Endodermal cell (in vitro differentiated cells): ENCODE data around the gene NAXD. TPM values are rescaled to one million over a fixed set of nuclear protein-coding genes. Genes with fewer than 3 reads are reported as not detected.

Source experiments
- DNase-seq: peaks from one replicate; pipeline ENCODE4 v3.0.0-alpha.2; 2017
- H3K27ac ChIP-seq: 2 replicates; pipeline ENCODE4 v1.5.1; 2013; ENCODE audit warnings: mild to moderate bottlenecking, low read depth, low read length, moderate library complexity
- H3K27me3 ChIP-seq: 2 replicates; pipeline ENCODE4 v1.6.1; 2013; ENCODE audit warnings: mild to moderate bottlenecking, low read length, moderate library complexity; ENCODE audit not compliant: insufficient read depth, control insufficient read depth, poor library complexity, severe bottlenecking
- H3K36me3 ChIP-seq: 2 replicates; pipeline ENCODE4 v1.7.0; 2013; ENCODE audit warnings: mild to moderate bottlenecking, low read length, moderate library complexity; ENCODE audit not compliant: control insufficient read depth, insufficient read depth
- H3K4me1 ChIP-seq: one replicate; pipeline ENCODE4 v1.7.0; 2013; ENCODE audit warnings: low read length; ENCODE audit not compliant: control insufficient read depth, insufficient read depth
- H3K4me3 ChIP-seq: 2 replicates; pipeline ENCODE4 v1.5.1; 2013; ENCODE audit warnings: mild to moderate bottlenecking, low read length, moderate library complexity
- H3K9ac ChIP-seq: 2 replicates; pipeline ENCODE4 v1.6.1; 2013; ENCODE audit warnings: mild to moderate bottlenecking, low read length, moderate library complexity; ENCODE audit not compliant: poor library complexity, severe bottlenecking; ENCODE audit errors: extremely low read depth
- H3K9me3 ChIP-seq: 2 replicates; pipeline ENCODE4 v1.6.1; 2013; ENCODE audit warnings: mild to moderate bottlenecking, low read length, moderate library complexity; ENCODE audit not compliant: control insufficient read depth
- H3K27ac Mint-ChIP-seq: 2 replicates; pipeline ENCODE4 v1.8.0; 2020; ENCODE audit warnings: mixed read lengths
- H3K27me3 Mint-ChIP-seq: 2 replicates; pipeline ENCODE4 v1.8.0; 2021; ENCODE audit warnings: mild to moderate bottlenecking, mixed read lengths; ENCODE audit not compliant: insufficient read depth
- H3K36me3 Mint-ChIP-seq: 2 replicates; pipeline ENCODE4 v1.8.0; 2020; ENCODE audit warnings: low read depth, mixed read lengths
- H3K4me1 Mint-ChIP-seq: 2 replicates; pipeline ENCODE4 v1.8.0; 2020; ENCODE audit warnings: mixed read lengths
- H3K4me3 Mint-ChIP-seq: 2 replicates; pipeline ENCODE4 v1.8.0; 2020; ENCODE audit warnings: mild to moderate bottlenecking, moderate library complexity, mixed read lengths
- H3K9me3 Mint-ChIP-seq: 2 replicates; pipeline ENCODE4 v1.8.0; 2020; ENCODE audit warnings: mild to moderate bottlenecking, mixed read lengths
- CTCF ChIP-seq: fragments of 200-600 bp; sonication (generic); conservative IDR thresholded peaks from 2 replicates; pipeline ENCODE4 v1.5.0; 2021; ENCODE audit warnings: antibody characterized with exemption, mild to moderate bottlenecking
- WGBS, 2 experiments: methylation state at CpG; one replicate each; pipeline versions ENCODE4 v1.1.5 to v1.1.7; 2013; ENCODE audit warnings: missing lambda C conversion rate in 2 of 2, mixed read lengths in 1 of 2; ENCODE audit not compliant: insufficient coverage in 1 of 2, insufficient read length in 1 of 2; 5-methylcytosine and 5-hydroxymethylcytosine counted together
- total RNA-seq, 2 donors: library from RNA; stranded (reverse); fragmentation: NEBNext Ultra II Directional in 1 of 2; extraction: Animal tissue kit (Norgen Biotek cat#: 25700) in 1 of 2; gene quantifications; 2 replicates in 1 of 2; 3 replicates in 1 of 2; pipeline ENCODE4 v1.2.1, GENCODE V29; 2021

NAXD gene
- total RNA-seq, 2 donors from 2014 or later, result 31.3 to 33.4 TPM

DNA sequence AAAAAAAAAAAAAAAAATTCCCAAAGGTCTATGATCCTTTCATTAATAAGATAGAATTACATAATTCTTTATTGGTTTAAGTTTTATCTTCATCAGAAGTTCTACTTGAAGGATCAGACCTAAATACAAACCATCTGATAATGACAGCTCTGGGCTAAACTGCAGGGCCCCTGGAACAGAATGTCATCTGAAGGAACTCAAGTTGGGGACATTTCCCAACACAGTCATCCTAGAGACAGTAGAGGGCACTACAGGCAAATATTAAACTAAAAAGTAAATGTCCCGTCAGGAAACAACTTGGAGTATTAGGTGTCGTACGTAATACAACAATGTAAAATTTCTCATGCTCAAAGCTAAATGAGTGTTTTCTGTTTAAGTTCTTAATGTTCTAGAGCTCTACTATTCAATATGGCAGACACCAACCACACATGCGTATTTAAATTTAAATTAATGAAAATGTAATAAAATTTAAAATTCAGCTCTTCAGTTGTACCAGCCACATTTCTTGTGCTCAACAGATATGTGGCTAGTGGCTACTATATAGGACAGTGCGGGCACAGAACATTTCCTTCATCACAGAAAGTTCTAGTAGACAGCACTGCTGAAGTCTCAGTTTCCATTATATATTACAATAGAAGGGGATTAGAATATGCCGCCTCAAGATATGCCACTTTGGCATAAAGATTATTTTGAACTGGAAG lies 21.8 kb upstream of the NAXD start:
- Mint-ChIP-seq H3K27ac (no peak overlapping the region), H3K9me3 (no peaks in the 10 kb centered on the region), H3K4me1 (peaks cover 19% of the 10 kb centered on the region), H3K4me3 (no peak overlapping the region), H3K36me3 (no peaks in the 10 kb centered on the region), H3K27me3 (no peaks in the 10 kb centered on the region)
- 51 to 83% methylated on average over 3 to 5 of the region's 6 CpGs for WGBS, 2 experiments
- Histone ChIP-seq H3K4me3 (no peak overlapping the region), H3K27ac (no peak overlapping the region), H3K27me3 (no peaks in the 10 kb centered on the region), H3K9me3 (no peaks in the 10 kb centered on the region), H3K36me3 (no peaks in the 10 kb centered on the region), H3K9ac (no peak overlapping the region), H3K4me1 (peaks cover 12% of the 10 kb centered on the region)
- TF ChIP-seq CTCF, result peak; percentile 79
- peak; percentile 47 for DNase-seq

DNA sequence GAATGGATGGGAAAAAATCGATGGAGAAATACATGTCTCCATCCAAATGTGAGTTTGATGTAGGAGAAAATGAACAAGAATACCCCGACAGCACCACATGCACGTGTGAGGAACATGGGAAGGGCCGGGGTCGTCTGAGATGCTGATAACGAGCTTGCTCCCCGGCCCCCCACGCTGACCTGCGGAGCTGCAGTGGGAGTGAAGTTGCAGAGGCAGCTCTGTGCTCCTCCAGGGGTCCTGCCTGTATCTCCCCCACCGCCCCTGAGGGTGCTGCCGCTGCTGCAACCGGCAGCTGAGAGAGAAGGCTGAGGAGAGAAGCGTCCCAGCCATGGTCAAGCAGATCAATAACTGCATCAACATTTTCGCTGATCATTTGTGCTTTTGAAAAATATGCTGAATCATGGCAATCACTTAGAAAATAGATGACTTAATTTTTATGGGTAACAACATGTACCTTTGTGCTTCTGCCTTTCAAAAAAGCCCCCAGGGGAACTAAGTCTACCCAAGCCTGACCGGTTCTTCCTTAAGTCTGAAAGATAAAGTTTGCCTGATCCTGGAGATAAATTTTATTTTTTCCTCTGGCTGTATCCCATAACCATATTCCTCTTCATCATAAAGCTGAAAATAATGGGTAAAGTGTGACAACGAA lies 18.2 kb upstream of the NAXD start:
- peaks cover 17% of the 10 kb centered on the region for H3K4me1 Mint-ChIP-seq
- TF ChIP-seq CTCF, result no peak

DNA sequence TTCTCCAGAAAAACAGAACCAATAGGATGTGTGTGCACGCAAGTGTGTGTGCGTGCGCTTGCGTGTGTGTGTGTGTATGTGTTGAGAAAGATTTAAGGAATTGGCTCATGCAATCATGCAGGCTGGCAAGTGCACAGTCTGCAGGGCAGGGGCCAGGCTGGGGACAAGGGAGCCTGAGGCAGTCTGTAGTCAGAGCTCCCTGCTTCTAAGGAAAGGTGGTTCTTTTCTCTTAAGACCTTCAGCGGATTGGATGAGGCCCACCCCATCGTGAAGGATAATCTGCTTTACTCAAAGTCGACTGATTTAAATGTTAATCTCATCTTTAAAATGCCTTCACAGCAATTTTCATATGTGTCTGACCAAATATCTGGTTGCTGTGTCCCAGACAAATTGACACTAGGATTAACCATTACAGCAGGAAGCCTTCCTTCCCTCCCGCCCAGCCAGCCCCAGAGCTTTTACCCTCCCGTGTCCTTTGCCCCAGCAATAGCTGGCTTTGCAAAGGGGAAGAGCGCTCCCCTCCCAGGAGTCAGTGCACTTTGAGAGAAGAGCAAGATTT lies 15.0 kb upstream of the NAXD start:
- H3K4me1 Mint-ChIP-seq, result peaks cover 19% of the 10 kb centered on the region
- peak overlapping the region; percentile 78 for H3K27ac Mint-ChIP-seq
- peak; percentile 43 for DNase-seq
- H3K27ac ChIP-seq, result no peak overlapping the region
- no peak overlapping the region for H3K4me3 Mint-ChIP-seq
- peaks cover 13% of the 10 kb centered on the region for H3K9me3 Mint-ChIP-seq
- H3K27me3 Mint-ChIP-seq, result no peaks in the 10 kb centered on the region
- H3K9ac ChIP-seq, result no peak overlapping the region
- H3K9me3 ChIP-seq, result no peaks in the 10 kb centered on the region
- H3K27me3 ChIP-seq, result no peaks in the 10 kb centered on the region
- no peaks in the 10 kb centered on the region for H3K36me3 ChIP-seq
- no peak for TF ChIP-seq CTCF
- WGBS, 2 experiments, result 77 to 87% methylated on average over 4 to 10 of the region's 10 CpGs
- no peaks in the 10 kb centered on the region for H3K36me3 Mint-ChIP-seq
- no peaks in the 10 kb centered on the region for H3K4me1 ChIP-seq
- no peak overlapping the region for H3K4me3 ChIP-seq

More for the DNA sequence above, 18.2 kb upstream of the NAXD start:
- Mint-ChIP-seq H3K9me3 (no peaks in the 10 kb centered on the region), H3K27ac (no peak overlapping the region), H3K27me3 (no peaks in the 10 kb centered on the region), H3K4me3 (no peak overlapping the region), H3K36me3 (no peaks in the 10 kb centered on the region)
- WGBS, 2 experiments, result 77 to 79% methylated on average over 10 to 14 of the region's 16 CpGs
- Histone ChIP-seq H3K36me3 (no peaks in the 10 kb centered on the region), H3K27me3 (no peaks in the 10 kb centered on the region), H3K4me3 (no peak overlapping the region), H3K4me1 (no peaks in the 10 kb centered on the region), H3K27ac (no peak overlapping the region), H3K9me3 (no peaks in the 10 kb centered on the region), H3K9ac (no peak overlapping the region)
- DNase-seq, result peak; percentile 49
